Measurements from ENCODE around the gene HDAC1. TPM values are rescaled to one million over a fixed set of nuclear protein-coding genes. Genes with fewer than 3 reads are reported as not detected.
"Not testable (repeated sequence)": the region's sequence is repeated elsewhere in the genome, so short reads cannot be mapped to it uniquely, and the experiment has no call there.

HDAC1 gene
- total RNA-seq, 1 experiment from 2014 or later = 200 TPM

DNA sequence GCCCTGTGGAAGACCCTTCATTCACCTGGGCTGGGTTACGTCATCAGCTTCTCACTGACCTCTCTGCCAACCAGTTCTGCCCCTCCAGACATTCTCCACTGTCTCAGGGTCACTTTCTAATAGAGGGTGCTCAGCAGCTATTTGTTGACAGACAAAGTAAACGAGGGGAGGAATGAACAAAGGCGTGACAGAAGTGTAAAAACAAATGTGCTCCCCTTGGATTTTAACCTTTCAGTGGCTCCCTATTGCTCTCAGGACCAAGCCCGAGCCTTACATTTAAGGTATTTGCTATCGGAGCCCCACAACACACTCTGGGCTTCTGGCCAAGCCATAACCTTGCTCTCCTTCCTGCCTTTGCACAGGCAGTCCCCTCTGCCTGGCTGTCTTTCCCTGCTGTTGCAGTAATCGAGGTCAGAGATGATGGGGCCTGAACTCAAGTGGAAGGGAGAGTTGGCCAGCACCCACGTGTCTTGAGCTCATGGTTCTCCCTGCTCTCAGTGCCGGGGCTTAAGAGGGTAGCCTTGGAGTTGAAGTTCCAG lies 53.5 kb downstream of the HDAC1 start:
- DNase-seq (ENCODE audit: low spot score) = no peak

DNA sequence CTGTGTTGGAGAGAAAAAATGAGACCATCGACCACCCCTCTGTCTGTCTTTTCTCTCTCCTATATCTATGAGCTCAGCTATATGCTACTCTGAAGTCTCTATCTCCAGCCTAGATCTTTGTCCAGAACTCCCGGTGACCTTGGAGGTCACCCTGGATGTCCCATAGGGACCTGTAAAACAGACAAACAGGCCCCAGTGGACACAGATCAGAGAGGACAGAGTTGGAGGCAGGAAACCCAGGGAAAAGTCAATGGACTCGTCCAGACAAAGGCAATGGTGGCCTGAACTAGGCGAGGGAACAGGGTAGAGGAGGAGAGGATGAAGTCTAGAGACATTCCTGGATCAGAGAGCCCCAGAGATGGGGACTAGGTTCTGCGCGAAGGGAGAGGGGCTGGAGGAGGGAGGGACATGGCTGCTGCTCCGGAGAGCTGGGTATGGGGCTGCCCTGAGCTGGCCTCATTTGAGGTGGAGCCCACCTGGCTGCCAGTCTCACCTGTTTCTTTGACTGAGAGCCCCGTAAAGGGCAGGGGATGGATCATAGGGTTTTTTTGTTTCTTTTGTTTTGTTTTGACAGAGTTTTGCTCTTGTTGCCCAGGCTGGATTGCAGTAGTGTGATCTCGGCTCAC lies 54.8 kb downstream of the HDAC1 start:
- no peak for DNase-seq (ENCODE audit: low spot score)

DNA sequence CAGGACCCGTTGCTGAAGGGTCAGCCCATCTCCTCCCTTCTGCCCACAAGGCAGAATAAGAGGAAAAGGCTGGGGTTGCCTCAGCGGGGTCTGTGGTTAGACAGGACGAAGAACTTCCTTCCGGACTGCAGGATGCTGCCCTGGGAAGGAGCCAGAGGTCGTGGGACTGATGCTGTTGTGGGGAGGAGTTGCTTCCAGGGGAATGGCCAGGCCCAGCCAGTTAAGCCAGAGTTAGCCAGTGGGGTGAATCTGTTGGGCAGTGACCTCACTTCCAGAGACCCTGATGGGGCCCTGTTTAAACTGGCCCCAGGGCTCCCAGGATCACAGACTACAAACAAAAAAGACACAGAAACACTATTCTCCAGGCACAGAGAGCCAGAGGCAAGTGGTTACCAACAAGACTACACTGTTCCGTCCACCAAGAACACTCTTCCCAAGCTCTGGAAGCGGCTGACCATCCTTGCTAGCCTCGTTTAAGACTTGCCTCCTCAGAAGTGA lies 57.4 kb downstream of the HDAC1 start:
- no peak for DNase-seq (ENCODE audit: low spot score)

DNA sequence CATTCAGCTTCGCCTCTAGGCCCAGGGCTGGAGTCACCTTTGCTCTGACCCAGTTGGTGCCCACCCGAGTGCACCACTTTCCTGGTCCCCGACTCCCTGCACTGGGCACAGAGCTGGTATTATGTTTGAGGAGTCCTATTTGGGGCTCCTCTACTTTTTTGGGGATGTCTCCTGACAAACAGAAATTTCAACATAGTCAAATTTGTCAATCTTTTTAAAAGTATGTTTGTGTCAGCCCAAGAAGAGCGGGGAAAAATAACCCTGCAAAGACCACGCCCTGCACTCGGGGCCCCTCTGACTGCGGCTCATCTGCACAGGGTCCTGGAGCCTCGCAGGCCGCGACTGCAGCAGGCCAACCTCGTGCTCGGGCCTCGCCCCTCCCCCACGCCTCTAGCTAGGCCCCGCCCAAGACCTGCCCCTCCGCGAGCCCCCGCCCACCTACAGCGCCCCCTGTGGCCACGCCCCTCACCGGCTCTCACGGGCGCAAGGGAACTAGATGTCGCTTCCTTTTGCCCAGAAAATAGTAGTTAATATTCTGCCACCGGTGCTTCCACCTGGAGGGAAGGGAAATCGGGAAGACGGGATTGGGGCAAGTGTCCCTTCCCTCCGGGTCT lies 59.0 kb downstream of the HDAC1 start:
- DNase-seq (ENCODE audit: low spot score) = peak; percentile 76

DNA sequence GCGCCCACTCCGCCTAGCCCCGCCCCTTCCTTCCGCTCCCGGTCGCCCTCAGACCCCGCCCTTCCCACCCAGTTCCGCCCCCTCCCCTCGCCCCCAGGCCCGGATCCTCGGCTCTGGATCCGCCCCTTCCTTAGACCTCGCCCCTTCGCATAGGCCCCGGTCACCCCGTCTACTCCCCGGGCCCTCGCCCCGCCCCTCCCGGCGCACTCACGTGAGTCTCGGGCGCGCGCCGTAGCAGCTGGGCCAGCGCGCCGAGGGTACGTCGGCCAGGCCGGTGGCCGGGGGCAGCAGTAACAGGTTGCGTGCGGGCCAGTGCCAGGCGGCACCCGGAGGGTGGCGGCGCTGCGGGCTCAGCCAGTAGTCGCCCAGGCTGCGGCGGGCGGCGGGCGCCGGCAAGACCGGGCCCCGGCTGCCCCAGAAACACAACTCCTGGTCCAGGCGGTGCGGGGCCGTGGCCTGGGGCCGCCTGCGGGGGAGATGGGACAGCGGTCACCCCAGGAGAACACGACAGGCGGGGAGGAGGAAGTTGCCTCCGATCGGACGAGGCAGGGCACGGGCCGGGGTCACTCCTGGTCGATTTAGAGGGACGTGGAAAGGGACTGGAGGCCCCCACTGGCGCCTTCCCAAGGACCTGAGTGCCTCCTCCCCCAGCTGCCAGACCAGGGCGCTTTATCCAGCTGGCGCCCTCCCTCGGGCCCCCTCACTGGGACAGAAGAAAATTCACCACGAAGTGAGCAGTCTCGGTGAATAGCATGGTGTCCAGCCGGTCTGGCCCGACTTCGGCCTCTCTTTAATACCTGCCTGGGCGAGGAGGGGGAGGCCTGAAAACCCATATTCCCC lies 59.7 kb downstream of the HDAC1 start:
- DNase-seq (ENCODE audit: low spot score) = peak; percentile 89

DNA sequence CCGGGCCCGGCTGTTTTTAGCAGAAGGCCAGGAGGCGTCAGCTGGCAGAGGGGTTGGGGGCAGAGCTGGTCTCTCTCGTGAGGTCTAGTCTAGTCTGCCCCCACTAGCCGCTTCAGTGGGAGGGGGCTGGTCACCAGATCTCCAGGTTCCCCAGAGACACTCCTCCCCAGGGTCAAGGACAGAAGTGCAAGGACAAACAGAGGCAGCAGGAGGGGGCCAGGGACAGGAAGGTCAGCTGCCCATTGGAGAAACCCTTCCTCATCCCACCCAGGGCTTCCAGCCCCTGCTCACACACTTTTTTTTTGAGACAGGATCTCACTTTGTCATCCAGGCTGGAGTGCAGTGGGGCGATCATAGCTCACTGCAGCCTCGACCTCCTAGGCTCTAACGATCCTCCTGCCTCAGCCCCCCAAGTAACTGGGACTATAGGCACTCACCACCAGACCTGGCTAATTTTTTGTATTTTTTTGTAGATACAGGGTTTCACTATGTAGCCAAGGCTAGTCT lies 60.4 kb downstream of the HDAC1 start:
- DNase-seq (ENCODE audit: low spot score) = no peak

DNA sequence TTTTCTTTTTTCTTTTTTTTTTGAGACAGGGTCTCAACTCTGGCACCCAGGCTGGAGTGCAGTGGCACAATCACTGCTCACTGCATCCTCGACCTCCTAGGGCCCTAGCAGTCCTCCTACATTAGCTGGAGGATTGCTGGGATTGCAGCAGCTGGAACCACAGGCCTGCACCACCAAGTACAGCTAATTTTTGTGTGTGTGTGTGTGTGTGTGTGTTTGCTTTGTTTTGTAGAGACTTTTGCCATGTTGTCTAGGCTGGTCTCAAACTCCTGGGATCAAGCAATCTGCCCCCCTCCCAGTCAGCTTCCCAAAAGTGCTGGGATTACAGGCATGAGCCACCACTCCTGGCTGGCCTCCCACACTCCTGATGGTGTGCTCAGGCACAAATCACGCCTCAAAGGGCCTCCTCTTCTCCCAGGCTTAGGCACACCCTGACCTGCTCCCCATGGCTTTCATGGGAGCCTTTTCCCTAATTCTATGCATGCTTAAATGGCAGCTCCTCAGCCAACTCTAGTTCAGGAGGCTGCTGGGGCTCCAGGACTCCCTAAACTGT lies 61.0 kb downstream of the HDAC1 start:
- no peak for DNase-seq (ENCODE audit: low spot score)

DNA sequence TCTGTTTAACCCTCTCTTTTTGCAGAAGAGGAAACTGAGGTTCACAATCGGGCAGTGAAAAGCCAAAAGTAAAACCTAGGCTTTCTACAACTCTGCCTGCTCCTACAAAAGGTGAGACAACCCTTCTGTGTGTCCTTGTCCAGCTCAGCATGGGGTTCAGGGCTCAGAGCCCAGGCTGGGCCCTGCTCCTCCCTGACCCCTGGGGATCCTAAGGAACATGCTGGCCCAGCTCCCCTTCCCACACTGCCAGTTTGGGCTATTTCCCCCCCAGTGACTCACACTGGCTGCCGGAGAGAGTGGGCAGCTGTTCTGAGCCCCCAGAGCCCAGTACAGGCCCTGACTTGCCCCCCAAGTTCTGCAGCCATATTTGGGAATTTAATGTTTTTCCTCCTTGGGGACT lies 61.5 kb downstream of the HDAC1 start:
- DNase-seq (ENCODE audit: low spot score) = no peak

DNA sequence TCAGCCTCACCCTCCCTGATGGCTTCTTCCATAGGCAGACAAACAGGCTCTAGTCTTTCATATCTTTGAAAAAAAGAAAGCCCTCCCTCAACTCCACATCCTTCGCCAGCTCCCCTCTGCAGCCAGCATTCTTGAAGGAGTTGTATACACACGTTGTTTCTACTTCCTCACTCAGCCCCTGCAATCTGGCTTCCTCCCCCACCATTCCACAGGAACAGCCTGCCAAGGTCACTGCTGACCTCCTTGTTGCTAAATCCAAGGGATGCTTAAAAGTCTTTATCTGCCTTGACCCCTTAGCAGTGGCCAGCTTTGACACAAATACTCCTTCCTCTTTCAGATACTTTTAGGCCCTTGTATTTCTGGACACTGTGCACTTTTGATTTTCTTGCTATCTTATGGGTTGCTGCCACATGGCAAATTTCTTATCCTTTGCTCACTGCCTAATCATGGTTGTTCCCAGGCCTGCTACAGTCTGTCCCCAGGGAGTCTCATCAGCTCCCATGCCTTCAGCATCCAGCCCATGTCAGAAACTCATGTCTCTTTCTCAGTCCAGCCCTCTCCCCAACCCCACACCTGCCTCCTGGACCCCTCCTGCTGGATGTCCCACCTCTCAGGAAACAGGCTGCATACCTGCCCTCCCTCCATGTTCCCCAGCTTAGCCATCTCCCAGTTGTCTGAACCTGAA lies 62.1 kb downstream of the HDAC1 start:
- DNase-seq (ENCODE audit: low spot score) = no peak

DNA sequence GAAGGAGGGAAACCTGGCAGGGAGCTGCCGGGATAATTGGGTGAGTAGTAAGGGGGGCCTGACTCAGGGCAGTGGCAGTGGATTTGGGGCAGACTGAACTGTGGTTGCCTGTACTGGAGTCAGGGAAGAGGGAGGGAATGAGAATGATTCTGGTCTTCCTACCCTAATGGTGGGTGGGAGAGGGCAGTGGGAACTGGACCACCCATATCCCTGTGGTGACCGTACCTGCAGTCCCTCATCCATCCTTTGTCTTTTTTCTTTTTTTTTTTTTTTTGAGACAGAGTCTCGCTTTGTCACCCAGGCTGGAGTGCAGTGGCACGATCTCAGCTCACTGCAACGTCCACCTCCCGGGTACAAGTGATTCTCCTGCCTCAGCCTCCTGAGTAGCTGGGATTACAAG lies 63.9 kb downstream of the HDAC1 start:
- DNase-seq (ENCODE audit: low spot score) = not testable (repeated sequence)

DNA sequence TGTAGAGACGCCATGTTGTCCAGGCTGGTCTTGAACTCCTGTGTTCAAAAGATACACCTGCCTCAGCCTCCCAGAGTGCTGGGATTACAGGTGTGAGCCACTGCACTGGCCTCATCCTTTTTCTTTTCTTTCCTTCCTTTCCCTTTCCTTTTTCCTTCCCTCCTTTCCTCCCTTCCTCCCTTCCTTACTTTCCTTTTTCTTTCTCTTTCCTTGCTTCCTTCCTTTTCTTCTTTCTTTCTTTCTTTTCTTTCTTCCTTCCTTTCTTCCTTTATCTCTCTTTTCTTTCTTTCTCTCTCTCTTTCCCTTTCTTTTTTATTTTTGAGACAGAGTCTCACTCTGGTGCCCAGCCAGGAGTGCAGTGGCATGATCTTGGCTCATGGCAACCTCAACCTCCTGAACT lies 64.6 kb downstream of the HDAC1 start:
- DNase-seq (ENCODE audit: low spot score) = no peak

DNA sequence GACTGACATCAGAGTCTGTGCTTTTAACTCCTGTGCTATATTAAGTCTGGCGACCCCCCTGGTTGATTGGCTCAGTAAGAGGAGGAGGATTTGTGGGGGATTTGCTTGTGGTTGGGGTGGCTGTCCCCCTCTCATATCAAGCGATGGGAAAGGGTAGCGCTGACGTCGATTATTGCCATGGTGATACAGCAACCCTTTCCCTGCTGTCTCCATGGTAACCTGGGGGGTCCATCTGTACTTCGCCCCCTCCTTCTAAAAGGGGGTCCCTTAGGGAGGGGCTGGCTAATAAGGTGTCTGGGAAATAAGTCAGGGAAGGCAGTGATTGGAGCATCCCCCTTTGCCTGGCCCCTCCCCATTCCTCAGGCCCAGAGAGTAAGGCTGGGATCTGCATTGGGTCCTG lies 65.7 kb downstream of the HDAC1 start:
- no peak for DNase-seq (ENCODE audit: low spot score)

DNA sequence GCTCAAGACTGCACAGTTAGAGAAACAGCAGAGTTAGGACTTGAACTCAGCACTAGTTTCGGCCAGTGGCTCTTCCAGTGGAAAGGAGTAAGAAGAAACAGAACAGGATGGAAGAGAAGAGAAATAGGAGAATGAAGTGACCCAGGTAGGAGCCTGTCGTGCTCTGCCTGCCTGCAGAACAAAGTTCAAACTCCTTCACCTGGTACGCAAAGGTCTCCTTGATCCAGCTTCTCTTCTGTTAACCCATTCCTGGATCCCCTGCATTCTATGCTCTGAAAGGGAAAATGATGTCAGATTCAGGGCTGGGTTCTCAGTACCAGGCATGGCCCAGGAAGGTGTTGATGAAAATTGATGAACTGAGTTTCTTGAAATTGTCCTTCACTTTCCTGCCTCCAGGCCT lies 66.6 kb downstream of the HDAC1 start:
- DNase-seq (ENCODE audit: low spot score) = no peak

DNA sequence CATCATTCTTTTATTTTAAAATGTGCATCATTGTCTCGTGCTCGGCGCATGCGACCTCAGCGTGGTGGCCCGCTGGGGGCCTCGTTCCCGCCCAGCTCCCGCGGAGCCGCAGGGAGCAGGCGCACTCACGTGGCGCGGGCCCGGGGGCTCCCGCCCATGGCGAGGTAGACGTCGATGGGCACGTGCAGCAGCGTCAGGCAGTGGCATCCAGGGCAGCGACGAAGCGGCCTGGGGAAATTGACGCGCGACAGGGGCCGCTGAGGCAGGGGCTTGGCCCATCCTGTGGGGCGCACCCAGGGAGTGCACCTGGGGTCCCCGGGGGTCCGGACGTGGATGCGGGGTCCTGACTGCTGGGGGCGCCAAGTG lies 69.4 kb downstream of the HDAC1 start:
- DNase-seq (ENCODE audit: low spot score) = no peak

DNA sequence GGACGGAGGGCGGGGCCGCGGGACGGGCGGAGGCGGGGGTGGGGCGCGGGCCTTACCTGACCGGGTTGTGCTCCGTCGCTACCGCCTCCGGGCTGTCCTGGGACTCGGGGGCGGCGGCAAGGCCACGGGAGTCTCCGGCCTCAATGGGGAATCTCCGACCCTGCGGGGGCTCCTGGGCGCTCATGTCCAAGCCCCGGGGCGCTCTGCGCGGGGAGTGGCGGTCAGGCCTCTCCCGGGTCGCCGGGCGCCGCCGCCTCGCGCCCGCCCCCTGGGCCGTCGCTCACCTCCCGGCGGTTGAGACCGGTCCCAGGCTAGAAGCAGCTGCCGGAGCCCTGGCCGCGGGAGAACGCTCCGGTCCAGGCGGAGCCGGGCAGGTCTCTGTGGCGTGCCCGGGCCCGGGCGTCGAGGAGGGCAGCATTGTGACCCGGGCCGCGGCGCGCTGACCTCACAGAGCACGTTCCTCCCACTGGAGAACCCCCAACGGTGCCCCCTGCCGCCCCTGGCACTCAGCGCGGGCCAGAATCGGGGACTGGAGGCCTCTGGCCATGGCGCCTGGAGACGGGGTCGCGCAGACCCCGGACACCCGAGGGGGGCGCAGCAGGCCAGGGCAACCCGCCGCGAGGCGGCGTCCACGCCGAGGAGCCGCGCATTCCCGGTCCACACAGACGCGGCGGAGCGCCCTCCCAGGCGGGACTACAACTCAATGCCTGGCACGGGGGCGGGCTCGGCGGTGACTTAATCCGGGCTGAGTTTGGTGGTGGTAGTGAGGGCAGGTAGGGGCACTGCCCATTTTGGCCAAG lies 70.0 kb downstream of the HDAC1 start:
- DNase-seq (ENCODE audit: low spot score) = peak; percentile 38

DNA sequence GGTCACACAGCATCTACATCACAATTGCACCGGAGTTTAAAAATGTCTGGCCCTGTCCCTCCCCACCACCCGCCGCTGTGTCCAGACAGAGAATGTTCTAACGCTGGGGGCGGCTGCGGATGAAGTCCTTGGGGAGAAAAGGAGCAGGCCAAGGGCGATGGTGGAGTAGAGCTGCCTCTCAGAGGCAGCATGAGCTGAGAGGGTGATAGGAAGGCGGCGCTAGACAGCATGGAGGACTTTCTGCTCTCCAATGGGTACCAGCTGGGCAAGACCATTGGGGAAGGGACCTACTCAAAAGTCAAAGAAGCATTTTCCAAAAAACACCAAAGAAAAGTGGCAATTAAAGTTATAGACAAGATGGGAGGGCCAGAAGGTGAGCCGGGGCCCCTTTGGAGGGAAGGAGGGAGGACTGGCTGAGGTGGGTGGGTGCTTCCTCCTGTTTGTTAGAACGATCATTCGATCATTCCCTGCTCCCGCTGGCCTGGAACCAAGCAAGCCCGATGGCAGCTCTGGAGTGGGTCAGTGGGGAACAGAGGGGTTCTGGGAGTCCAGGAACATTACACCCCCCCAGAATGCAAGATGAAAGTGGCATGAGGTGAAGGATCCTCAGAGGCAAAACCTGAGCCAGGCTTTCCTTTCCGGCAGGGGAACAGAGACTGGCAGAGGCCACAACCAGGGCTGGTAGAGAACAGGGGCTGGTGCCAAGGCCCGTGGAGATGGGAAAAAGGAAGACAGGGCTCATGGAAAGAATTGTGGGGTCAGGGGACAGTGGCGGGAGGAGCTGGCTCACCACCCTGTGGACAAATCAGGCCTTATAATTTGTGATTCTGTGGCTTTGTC lies 70.8 kb downstream of the HDAC1 start, which contains the start of the genes FAM229A and TSSK3:
Gene FAM229A (minus strand): TSS at position 12 of the 840 bp plus-strand sequence. CDS start 394 bp downstream, outside the sequence.
Gene TSSK3 (plus strand): TSS at position 66 of the 840 bp plus-strand sequence. CDS start 163 bp downstream, at position 229.
- no peak for DNase-seq (ENCODE audit: low spot score)

DNA sequence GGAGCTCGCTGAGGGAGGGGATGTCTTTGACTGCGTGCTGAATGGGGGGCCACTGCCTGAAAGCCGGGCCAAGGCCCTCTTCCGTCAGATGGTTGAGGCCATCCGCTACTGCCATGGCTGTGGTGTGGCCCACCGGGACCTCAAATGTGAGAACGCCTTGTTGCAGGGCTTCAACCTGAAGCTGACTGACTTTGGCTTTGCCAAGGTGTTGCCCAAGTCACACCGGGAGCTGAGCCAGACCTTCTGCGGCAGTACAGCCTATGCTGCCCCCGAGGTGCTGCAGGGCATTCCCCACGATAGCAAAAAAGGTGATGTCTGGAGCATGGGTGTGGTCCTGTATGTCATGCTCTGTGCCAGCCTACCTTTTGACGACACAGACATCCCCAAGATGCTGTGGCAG lies 71.8 kb downstream of the HDAC1 start:
- no peak for DNase-seq (ENCODE audit: low spot score)

DNA sequence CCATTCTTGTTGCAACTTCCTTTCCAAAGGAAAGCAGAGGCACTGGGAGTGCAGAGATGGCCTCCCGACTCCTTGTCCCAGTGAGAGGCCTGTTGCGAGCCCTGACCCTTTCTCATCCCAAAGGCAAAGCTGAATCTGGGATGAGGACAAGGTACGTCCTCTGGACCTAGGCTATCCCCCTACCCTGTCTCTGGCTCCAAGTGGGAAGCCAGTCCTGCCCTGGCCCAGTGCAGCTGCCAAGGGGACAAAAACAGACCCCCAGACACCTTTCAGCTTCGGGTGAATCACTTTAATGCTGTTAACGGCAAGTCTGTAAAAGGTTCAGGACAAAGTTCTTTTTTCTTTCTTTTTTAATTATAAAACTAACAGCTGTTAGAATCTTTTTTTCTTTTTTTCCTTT lies 73.0 kb downstream of the HDAC1 start:
- no peak for DNase-seq (ENCODE audit: low spot score)

DNA sequence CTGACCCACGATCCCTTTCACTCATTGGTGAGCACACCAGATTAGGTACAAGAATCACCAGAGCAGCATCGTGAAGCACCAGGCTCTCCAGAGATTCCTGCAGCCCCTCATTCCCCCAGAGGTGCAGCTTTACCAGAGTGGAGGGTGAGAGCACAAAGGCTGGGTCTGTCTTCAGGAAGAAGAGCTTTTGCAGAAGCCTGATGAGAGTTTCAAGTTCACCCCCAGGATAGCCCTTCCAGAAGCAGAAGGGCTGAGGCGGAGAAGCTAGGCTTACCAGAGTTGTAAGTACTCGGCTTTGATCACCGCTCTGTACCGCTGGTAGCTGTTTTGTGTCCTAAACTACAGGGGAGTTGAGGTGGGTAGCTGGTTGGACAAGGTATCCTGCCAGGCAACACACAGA lies 73.6 kb downstream of the HDAC1 start:
- DNase-seq (ENCODE audit: low spot score) = no peak
